ENCODE data around the gene DIAPH3.

DNA sequence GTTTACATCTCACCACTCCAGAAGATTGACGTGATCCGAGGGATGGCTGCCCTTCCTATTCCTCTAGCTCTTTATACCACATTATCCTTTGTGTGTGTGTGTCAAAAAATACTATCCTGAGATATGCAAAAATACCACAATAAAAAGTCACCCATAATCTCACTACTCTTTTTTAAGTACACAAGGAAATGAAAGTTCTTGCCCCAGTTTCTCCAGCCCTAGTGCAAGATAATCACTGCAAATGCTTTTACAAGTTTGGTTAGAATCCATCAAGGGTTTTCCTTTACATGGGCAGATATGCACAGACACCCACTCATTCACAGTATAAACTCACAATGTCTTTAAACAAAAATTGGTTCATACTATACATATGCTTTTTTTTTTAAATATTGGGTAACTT lies 89.3 kb downstream of the DIAPH3 start:
- TF ChIP-seq, protein P1, sequence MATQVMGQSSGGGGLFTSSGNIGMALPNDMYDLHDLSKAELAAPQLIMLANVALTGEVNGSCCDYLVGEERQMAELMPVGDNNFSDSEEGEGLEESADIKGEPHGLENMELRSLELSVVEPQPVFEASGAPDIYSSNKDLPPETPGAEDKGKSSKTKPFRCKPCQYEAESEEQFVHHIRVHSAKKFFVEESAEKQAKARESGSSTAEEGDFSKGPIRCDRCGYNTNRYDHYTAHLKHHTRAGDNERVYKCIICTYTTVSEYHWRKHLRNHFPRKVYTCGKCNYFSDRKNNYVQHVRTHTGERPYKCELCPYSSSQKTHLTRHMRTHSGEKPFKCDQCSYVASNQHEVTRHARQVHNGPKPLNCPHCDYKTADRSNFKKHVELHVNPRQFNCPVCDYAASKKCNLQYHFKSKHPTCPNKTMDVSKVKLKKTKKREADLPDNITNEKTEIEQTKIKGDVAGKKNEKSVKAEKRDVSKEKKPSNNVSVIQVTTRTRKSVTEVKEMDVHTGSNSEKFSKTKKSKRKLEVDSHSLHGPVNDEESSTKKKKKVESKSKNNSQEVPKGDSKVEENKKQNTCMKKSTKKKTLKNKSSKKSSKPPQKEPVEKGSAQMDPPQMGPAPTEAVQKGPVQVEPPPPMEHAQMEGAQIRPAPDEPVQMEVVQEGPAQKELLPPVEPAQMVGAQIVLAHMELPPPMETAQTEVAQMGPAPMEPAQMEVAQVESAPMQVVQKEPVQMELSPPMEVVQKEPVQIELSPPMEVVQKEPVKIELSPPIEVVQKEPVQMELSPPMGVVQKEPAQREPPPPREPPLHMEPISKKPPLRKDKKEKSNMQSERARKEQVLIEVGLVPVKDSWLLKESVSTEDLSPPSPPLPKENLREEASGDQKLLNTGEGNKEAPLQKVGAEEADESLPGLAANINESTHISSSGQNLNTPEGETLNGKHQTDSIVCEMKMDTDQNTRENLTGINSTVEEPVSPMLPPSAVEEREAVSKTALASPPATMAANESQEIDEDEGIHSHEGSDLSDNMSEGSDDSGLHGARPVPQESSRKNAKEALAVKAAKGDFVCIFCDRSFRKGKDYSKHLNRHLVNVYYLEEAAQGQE (IDR thresholded peaks at IDR 0.05; ENCODE audit: borderline replicate concordance) = no peak
- TF ChIP-seq, protein P2, sequence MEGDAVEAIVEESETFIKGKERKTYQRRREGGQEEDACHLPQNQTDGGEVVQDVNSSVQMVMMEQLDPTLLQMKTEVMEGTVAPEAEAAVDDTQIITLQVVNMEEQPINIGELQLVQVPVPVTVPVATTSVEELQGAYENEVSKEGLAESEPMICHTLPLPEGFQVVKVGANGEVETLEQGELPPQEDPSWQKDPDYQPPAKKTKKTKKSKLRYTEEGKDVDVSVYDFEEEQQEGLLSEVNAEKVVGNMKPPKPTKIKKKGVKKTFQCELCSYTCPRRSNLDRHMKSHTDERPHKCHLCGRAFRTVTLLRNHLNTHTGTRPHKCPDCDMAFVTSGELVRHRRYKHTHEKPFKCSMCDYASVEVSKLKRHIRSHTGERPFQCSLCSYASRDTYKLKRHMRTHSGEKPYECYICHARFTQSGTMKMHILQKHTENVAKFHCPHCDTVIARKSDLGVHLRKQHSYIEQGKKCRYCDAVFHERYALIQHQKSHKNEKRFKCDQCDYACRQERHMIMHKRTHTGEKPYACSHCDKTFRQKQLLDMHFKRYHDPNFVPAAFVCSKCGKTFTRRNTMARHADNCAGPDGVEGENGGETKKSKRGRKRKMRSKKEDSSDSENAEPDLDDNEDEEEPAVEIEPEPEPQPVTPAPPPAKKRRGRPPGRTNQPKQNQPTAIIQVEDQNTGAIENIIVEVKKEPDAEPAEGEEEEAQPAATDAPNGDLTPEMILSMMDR (IDR thresholded peaks at IDR 0.05; ENCODE audit: poor library complexity, severe bottlenecking) = no peak
- TF ChIP-seq POLR2AphosphoS5 (IDR thresholded peaks at IDR 0.05) (no peak), EP300 (conservative IDR thresholded peaks at IDR 0.05; ENCODE audit: poor library complexity, severe bottlenecking) (no peak), EZH2 (IDR thresholded peaks at IDR 0.05; ENCODE audit: borderline replicate concordance, insufficient read depth, low read length, poor library complexity, severe bottlenecking) (no peak), TAF1 (IDR thresholded peaks at IDR 0.05; ENCODE audit: low read depth) (no peak)
